Stomach (tissue), 9 donors: ENCODE measurements around the gene SP5. TPM values are rescaled to one million over a fixed set of nuclear protein-coding genes. Genes with fewer than 3 reads are reported as not detected.
A peak's percentile ranks its signal among the peaks of the same experiment; 100 is the strongest.
"Not testable (repeated sequence)": the region's sequence is repeated elsewhere in the genome, so short reads cannot be mapped to it uniquely, and the experiment has no call there.

Source experiments
- DNase-seq, 2 donors: peaks; one replicate each; pipeline versions ENCODE4 v3.0.0 to v3.0.0-alpha.2; 2013 to 2019
- H3K27ac ChIP-seq, 5 donors: fragments of 200-600 bp in 4 of 5; sonication (generic) in 4 of 5; one replicate each; pipeline ENCODE4 v1.5.1; 2013 to 2019; ENCODE audit warnings: mild to moderate bottlenecking in 1 of 5, moderate library complexity in 1 of 5
- H3K27me3 ChIP-seq, 3 donors: fragments of 200-600 bp; sonication (generic); one replicate each; pipeline ENCODE4 v1.5.1; 2017 to 2019; ENCODE audit warnings: mixed run types in 1 of 3
- H3K36me3 ChIP-seq, 4 donors: fragments of 200-600 bp; sonication (generic); 1 replicate in 3 of 4; 2 replicates in 1 of 4; pipeline ENCODE4 v1.5.1; 2016 to 2019
- H3K4me1 ChIP-seq, 4 donors: fragments of 200-600 bp; sonication (generic); one replicate each; pipeline ENCODE4 v1.5.1; 2016 to 2019
- H3K4me3 ChIP-seq, 4 donors: fragments of 200-600 bp; sonication (generic) in 3 of 4; one replicate each; pipeline ENCODE4 v1.5.1; 2016 to 2019; ENCODE audit warnings: mild to moderate bottlenecking in 1 of 4
- H3K9me3 ChIP-seq, 4 donors: fragments of 200-600 bp; sonication (generic); one replicate each; pipeline ENCODE4 v1.5.1; 2016 to 2019
- CTCF ChIP-seq, 7 experiments: fragments of 450-650 bp in 4 of 7; fragments of 200-600 bp in 3 of 7; sonication (generic) in 3 of 7; IDR thresholded peaks; one replicate each; pipeline ENCODE4 v1.5.1; 2016 to 2019; ENCODE audit warnings: antibody characterized with exemption in 7 of 7, control low read depth in 2 of 7, mild to moderate bottlenecking in 1 of 7
- EP300 ChIP-seq: sonication (generic); formaldehyde crosslinking; IDR thresholded peaks from one replicate; pipeline ENCODE4 v1.6.1; 2017; ENCODE audit warnings: antibody characterized with exemption
- POLR2A ChIP-seq, 4 donors: fragments of 450-650 bp; IDR thresholded peaks; one replicate each; pipeline ENCODE4 v1.6.1; 2016; ENCODE audit warnings: antibody characterized with exemption in 4 of 4, control low read depth in 2 of 4, mild to moderate bottlenecking in 1 of 4, moderate library complexity in 1 of 4
- POLR2AphosphoS5 ChIP-seq, 3 donors: sonication (generic); formaldehyde crosslinking; IDR thresholded peaks; one replicate each; pipeline ENCODE4 v1.6.1; 2016; ENCODE audit warnings: antibody characterized with exemption in 3 of 3
- WGBS, 5 donors: extraction: QIAGEN DNeasy Blood & Tissue Kit in 3 of 5; methylation state at CpG; one replicate each; pipeline versions ENCODE4 v1.1.5 to v1.1.7; 2013 to 2018; 5-methylcytosine and 5-hydroxymethylcytosine counted together
- intact Hi-C: fragments of 100-400 bp; cut with DNase I; formaldehyde crosslinking; loops from one replicate; pipeline ENCODE4 v1.15.1; 2023; ENCODE audit warnings: low total_unique reads
- polyA plus RNA-seq, 3 donors: library from polyadenylated mRNA; stranded (reverse); fragments of 200-250 nt; gene quantifications; one replicate each; pipeline ENCODE4 v1.2.3, GENCODE V29; 2013
- total RNA-seq, 5 donors: library from RNA; depleted of rRNA; stranded (reverse); fragments of >200 nt; gene quantifications; one replicate each; pipeline versions ENCODE4 v1.1.0 to v1.2.3, GENCODE V29; 2014 to 2016
- donor health status: healthy with polysubstance abuse.
- donor health status: Bipolar disorder and iron deficiency.
- donor health status: healthy.

The SP5 gene
- total and polyA plus RNA-seq, 8 donors = 0.92 to 5.8 (median 3.0) TPM; not detected in 2

- Histone ChIP-seq H3K9me3 (no peaks in the 10 kb centered on the region), H3K27ac (no peak overlapping the region), H3K27me3 (no peaks in the 10 kb centered on the region), H3K4me1 (no peaks in the 10 kb centered on the region), H3K4me3 (no peak overlapping the region), H3K36me3 (no peaks in the 10 kb centered on the region)
- intact Hi-C loops = no loop called here
- TF ChIP-seq POLR2AphosphoS5 (IDR thresholded peaks at IDR 0.05) (no peak), CTCF (IDR thresholded peaks at IDR 0.05) (no peak), POLR2A (IDR thresholded peaks at IDR 0.05) (no peak), EP300 (no peak)
- 83 to 93% (median 88%) methylated on average over 9 of the region's 9 CpGs for WGBS, 5 donors
- no peak for DNase-seq
Observed at GRCh38 chr2:170671079-170671478, 44.1 kb upstream of the SP5 start.

GRCh38 chr2:170674282-170674681 lies 40.9 kb upstream of the SP5 start:
- H3K9me3 ChIP-seq, H3K27ac ChIP-seq, H3K27me3 ChIP-seq, H3K4me1 ChIP-seq, H3K4me3 ChIP-seq, H3K36me3 ChIP-seq, DNase-seq, intact Hi-C loops: not testable (repeated sequence)

GRCh38 chr2:170675701-170676100 lies 39.4 kb upstream of the SP5 start:
- Histone ChIP-seq H3K27me3 (no peaks in the 10 kb centered on the region), H3K27ac (no peak overlapping the region), H3K36me3 (no peaks in the 10 kb centered on the region), H3K4me3 (no peak overlapping the region), H3K9me3 (no peaks in the 10 kb centered on the region), H3K4me1 (peaks cover 0 to 6% (median 0%) of the 10 kb centered on the region in 4 donors)
- intact Hi-C loops = no loop called here
- TF ChIP-seq POLR2AphosphoS5 (IDR thresholded peaks at IDR 0.05) = no peak
- TF ChIP-seq CTCF (IDR thresholded peaks at IDR 0.05) = no peak
- no peak for TF ChIP-seq EP300
- TF ChIP-seq POLR2A (IDR thresholded peaks at IDR 0.05) = no peak
- no peak for DNase-seq
- 79 to 92% (median 88%) methylated on average over 6 of the region's 6 CpGs for WGBS, 5 donors

- WGBS, 5 donors = 15 to 37% (median 25%) methylated on average over 5 of the region's 5 CpGs
- no peak overlapping the region for H3K4me3 ChIP-seq
- H3K27ac ChIP-seq = no peak overlapping the region
- H3K9me3 ChIP-seq = no peaks in the 10 kb centered on the region
- peak in 1 of 2 donors; percentile 32 for DNase-seq
- TF ChIP-seq EP300 = no peak
- no peaks in the 10 kb centered on the region for H3K36me3 ChIP-seq
- H3K4me1 ChIP-seq = peaks cover 0 to 6% (median 3%) of the 10 kb centered on the region in 4 donors
- intact Hi-C loops = no loop called here
- H3K27me3 ChIP-seq = peaks cover 0 to 4% (median 0%) of the 10 kb centered on the region in 3 donors
Observed at GRCh38 chr2:170679607-170680079, 35.5 kb upstream of the SP5 start.

GRCh38 chr2:170680172-170680941 lies 34.8 kb upstream of the SP5 start:
- no peak overlapping the region for H3K27ac ChIP-seq
- no peaks in the 10 kb centered on the region for H3K36me3 ChIP-seq
- H3K27me3 ChIP-seq = peaks cover 0 to 4% (median 0%) of the 10 kb centered on the region in 3 donors
- H3K4me3 ChIP-seq = no peak overlapping the region
- peaks cover 0 to 6% (median 3%) of the 10 kb centered on the region in 4 donors for H3K4me1 ChIP-seq
- WGBS, 5 donors = 53 to 66% (median 62%) methylated on average over 2 of the region's 2 CpGs
- TF ChIP-seq POLR2A (IDR thresholded peaks at IDR 0.05) = no peak
- no peak for TF ChIP-seq EP300
- no peak for TF ChIP-seq CTCF (IDR thresholded peaks at IDR 0.05)
- no peak for TF ChIP-seq POLR2AphosphoS5 (IDR thresholded peaks at IDR 0.05)
- intact Hi-C loops = no loop called here
- no peaks in the 10 kb centered on the region for H3K9me3 ChIP-seq
- DNase-seq = no peak
